Measurements from ENCODE around the gene CBLN3.

The CBLN3 gene

GRCh38 chr14:24422694-24423601, 6.5 kb downstream of the CBLN3 start:
- no peak for DNase-seq

- DNase-seq = no peak
Measured at GRCh38 chr14:24422261-24422660, 7.2 kb downstream of the CBLN3 start.

DNA sequence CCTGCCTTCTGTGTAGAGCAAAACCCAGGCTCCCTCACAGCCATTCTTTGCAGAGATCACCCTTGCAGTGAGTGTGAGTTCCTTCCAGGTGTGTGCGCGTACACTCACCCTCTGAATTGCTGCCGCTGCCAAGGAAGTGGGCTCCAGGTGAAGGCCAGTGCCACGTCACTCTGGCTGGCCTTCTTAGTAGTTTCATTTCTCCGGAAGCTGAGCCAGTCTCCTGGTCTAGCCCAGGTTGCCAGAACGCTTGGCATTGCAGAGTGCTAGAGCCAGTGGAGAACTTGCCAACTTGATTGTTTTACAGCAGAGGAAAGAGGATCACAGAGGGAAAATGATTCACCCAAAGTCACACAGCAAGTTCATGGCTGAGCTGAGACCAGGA, 11.0 kb downstream of the CBLN3 start:
- DNase-seq = no peak

DNA sequence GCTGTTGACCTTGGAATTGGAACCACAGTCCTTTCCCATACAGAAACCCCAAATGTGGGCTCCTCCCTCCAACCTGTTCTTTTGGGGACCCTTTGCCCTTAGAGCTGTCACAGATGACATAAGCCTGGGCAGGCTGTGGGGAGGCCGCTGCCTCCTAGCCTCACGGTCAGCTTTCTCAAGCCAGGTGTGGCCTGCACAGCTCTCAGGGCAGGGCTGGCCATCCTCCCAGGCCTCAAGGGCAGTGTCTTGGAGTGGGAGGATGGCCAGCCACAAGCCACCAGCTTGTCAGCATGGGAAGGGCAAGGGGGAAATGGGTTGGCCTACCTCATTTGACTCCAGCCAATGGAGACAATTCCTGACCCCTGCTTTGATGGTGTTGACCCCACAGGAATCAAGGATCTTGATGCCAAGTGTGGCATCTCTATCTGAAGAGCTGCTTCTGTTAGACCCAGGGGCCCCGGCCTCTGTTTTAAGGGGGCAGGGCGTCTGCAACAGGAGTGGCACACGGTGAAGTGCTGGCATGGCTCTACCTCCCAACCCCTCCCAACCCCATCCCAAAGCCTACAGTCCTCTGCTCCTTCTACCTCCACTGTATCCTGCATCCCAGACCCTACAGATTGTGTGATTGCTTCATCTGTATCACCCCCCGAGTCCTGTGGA, 11.5 kb downstream of the CBLN3 start:
- DNase-seq = no peak

DNA sequence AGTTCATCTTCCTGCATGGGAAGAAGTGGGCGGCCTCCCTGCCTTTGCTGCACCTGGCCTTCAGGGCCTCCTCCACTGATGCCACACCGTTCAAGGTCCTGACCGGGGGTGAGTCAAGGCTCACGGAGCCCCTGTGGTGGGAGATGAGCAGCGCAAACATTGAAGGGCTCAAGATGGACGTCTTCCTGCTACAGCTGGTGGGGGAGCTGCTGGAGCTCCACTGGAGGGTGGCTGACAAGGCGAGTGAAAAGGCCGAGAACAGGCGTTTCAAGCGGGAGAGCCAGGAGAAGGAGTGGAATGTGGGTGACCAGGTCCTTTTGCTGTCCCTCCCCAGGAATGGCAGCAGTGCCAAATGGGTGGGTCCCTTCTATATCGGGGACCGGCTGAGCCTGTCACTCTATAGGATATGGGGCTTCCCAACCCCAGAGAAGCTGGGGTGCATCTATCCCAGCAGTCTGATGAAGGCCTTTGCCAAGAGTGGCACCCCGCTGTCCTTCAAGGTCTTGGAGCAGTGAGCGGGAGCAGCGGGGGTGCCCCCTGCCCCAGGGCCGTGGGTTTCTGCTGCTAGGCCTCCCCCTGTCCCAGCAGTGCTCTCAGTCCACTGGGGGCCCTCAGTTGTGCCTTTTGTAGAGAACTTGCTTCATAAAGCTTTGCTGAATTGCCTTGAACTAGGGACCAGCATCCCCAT, 12.4 kb downstream of the CBLN3 start:
- DNase-seq = no peak

DNA sequence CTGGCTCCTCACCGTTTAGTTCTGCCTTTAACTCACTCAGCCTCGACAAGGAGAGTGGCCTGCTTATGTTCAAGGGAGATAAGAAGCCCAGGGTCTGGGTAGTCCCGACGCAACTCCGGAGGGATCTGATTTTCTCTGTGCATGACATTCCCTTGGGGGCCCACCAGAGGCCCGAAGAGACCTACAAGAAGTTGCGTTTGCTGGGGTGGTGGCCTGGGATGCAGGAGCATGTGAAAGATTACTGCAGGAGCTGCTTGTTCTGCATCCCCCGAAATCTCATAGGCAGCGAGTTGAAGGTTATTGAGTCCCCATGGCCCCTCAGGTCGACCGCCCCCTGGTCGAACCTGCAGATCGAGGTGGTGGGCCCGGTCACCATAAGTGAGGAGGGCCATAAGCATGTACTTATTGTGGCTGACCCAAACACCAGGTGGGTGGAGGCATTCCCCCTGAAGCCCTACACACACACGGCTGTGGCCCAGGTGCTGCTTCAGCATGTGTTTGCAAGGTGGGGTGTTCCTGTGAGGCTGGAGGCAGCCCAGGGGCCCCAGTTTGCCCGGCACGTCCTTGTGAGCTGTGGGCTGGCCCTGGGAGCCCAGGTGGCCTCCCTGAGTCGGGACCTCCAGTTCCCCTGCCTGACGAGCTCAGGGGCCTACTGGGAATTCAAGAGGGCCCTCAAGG, 13.1 kb downstream of the CBLN3 start:
- no peak for DNase-seq

DNA sequence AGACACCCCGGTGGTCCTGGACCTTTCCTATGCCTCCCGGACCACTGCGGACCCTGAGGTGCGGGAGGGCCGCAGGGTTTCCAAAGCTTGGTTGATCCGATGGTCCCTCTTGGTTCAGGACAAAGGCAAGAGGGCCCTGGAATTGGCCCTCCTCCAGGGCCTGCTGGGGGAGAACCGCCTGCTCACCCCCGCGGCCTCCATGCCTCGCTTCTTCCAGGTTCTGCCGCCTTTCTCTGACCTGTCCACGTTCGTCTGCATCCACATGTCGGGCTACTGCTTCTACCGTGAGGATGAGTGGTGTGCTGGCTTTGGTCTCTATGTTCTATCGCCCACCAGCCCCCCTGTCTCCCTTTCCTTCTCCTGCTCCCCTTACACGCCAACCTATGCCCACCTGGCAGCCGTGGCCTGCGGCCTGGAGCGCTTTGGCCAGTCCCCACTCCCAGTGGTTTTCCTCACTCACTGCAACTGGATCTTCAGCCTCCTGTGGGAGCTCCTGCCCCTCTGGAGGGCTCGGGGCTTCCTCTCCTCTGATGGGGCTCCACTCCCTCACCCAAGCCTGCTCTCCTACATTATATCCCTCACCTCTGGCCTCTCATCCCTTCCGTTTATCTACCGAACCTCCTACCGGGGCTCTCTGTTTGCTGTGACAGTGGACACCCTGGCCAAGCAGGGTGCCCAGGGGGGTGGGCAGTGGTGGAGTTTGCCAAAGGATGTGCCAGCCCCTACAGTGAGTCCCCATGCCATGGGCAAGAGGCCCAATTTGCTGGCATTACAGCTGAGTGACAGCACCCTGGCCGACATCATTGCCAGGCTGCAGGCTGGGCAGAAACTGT, 13.8 kb downstream of the CBLN3 start:
- no peak for DNase-seq

DNA sequence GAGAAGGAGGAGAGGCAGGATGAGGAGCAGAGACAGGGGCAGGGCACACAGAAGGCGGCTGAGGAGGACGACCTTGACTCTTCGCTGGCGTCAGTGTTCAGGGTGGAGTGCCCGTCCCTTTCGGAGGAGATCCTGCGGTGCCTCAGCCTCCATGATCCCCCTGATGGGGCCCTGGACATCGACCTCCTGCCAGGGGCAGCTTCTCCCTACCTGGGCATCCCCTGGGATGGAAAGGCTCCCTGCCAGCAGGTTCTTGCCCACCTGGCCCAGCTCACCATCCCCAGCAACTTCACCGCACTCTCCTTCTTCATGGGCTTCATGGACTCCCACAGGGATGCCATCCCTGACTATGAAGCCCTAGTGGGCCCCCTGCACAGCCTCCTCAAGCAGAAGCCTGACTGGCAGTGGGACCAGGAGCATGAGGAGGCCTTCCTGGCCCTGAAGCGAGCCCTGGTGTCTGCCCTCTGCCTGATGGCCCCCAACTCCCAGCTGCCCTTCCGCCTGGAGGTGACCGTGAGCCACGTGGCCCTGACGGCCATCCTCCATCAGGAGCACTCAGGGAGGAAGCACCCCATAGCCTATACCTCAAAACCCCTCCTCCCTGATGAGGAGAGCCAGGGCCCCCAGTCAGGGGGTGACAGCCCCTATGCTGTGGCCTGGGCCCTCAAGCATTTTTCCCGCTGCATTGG, 14.6 kb downstream of the CBLN3 start:
- DNase-seq = no peak

GRCh38 chr14:24414077-24414476, 15.4 kb downstream of the CBLN3 start:
- DNase-seq = no peak

DNA sequence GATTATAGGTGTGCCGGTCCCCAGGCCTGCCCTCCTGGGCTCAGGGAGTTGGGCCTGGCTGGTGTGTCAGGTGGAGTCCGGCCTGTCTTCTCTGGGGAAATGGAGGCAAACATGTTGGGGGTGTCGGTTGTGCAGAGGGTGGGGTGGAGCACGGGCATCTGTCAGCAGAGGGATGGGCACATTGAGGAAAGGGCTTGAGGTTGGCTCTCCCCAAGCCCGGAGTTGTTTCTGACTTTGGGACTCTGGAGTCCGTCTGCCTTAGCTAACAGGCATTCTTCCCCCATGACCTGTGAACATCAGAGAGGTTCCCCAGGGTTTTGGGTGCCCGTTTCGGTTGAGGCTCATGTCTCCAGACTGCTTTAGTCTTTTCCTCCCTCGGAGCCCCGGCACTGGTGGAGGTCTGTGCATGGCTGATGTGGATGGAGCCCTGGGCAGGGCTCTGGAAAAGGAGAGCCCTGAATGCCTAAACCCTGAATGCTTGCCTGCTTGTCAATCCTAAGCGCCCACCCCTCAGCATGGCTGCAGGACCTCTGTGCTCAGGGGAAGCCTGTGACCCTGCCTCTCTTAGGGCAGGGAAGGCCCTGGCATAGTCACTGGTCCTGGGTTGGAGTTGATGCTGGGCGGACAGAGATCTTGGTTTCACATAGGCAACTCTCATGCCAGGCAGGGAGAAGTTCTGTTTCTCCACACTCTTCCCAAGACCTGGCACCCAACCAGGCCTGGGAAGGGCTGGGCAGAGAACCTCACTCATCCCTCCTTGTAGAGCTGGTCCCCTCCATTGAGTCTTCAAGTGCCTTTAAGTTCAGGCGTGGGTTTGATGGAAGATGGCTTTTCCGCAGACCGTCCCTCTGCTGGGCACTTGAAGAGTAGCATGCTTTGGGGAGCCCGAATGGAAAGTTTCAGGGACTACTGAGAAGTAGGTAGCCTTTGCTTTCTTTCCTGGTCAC, 17.8 kb downstream of the CBLN3 start:
- DNase-seq = peak; percentile 27

DNA sequence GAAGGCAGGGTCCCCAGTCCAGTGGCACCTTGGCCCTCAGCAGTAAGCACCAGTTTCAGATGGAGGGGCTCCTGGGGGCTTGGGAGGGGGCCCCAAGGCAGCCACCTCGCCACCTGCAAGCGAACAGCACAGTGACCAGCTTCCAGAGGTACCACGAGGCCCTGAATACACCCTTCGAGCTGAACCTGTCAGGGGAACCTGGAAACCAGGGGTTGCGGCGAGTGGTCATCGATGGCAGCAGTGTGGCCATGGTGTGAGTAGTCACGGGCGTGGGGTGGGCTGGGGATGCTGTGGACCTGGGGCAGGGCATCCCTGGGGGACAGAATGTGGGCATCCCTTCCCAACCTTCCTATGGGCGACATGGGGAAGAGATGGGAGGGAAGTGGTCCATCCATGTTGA, 19.5 kb downstream of the CBLN3 start:
- no peak for DNase-seq

GRCh38 chr14:24409192-24409591, 20.3 kb downstream of the CBLN3 start:
- no peak for DNase-seq

- DNase-seq = no peak
Measured at GRCh38 chr14:24408764-24409163, 20.7 kb downstream of the CBLN3 start.

GRCh38 chr14:24407608-24408325, 21.7 kb downstream of the CBLN3 start:
- no peak for DNase-seq

DNA sequence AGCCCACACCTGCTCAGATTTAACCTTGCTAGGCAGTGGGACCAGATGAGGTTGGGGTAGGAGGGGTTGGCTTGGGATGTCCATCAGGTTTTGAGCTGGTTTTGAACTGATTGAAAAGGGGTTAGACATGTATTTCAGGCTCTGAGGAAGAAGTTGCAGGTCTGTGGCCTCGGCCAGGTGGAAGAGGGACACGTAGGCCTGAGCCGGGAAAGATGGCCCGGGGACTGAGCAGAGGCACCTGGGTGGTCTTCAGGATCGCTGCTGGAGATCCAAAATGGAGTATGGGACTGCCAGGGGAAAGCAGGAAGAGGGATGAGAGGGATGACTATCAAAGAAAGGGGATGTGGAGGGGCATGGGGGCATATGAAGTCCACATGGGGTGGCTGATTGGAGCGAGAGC, 23.1 kb downstream of the CBLN3 start:
- DNase-seq = no peak

DNA sequence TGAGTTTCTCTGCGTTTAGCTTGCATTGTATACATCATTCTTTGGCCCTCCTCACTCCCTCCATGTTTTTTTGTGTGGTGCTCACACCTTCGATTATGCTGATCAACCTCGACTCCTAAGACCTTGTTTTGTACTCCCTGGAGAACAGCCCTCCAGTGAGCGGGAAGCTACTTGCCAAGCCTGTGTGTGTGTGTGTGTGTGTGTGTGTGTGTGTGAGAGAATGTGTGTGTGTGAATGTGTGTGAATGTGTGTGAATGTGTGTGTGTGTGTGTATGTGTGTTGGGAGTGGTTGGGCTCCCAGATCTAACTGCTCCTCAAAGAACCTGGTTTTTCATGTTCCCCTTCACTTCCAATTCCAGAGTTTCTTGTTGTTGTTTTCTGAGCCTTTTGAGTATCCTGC, 24.7 kb downstream of the CBLN3 start:
- no peak for DNase-seq

GRCh38 chr14:24403294-24403998, 26.0 kb downstream of the CBLN3 start:
- DNase-seq = no peak

- no peak for DNase-seq
Measured at GRCh38 chr14:24401810-24402702, 27.4 kb downstream of the CBLN3 start.
